ENCODE results near the gene PICK1.

Gene PICK1

DNA sequence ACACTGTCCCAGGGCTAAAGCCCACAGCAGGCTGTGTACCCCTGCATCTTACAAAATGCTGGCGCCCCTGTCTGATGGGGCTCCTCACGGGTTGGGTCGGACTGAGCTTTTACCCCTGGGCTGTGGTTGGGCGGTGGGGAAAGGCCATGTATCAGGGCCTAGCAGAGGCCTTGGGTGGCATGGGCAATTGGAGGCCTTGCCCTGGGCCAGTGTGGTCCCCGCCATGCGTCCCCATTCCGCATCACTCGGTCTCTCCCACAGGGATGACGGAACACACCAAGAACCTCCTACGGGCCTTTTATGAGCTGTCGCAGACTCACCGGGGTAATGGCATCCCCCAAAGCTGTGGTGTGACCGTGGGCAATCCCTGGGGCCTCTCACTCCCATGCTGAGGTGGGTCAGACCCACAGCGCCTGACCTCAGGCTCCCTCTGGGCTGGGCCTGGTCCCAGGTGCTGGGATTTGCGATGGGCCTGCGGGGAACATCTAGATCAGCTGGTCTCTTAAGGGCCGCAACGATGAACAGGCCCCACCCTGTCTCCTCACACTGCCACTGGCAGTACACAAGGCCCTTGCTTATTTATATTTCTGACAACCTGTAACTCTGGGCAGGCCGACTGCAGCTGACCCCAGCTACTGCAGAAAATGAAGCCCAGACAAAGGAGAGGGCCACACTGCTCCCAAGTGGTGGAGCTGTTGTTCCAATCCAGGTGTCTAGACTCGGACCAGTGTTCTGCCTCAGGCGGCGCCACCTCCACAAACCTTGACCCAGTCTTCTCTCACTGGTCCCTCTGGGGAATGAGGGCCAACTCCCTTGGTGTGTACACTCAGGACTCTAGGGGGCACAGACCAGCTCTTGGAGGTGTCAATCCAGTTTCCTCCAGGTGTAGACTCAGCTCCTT is 14.5 kb downstream of the PICK1 start:
- TF ChIP-seq, protein P1, sequence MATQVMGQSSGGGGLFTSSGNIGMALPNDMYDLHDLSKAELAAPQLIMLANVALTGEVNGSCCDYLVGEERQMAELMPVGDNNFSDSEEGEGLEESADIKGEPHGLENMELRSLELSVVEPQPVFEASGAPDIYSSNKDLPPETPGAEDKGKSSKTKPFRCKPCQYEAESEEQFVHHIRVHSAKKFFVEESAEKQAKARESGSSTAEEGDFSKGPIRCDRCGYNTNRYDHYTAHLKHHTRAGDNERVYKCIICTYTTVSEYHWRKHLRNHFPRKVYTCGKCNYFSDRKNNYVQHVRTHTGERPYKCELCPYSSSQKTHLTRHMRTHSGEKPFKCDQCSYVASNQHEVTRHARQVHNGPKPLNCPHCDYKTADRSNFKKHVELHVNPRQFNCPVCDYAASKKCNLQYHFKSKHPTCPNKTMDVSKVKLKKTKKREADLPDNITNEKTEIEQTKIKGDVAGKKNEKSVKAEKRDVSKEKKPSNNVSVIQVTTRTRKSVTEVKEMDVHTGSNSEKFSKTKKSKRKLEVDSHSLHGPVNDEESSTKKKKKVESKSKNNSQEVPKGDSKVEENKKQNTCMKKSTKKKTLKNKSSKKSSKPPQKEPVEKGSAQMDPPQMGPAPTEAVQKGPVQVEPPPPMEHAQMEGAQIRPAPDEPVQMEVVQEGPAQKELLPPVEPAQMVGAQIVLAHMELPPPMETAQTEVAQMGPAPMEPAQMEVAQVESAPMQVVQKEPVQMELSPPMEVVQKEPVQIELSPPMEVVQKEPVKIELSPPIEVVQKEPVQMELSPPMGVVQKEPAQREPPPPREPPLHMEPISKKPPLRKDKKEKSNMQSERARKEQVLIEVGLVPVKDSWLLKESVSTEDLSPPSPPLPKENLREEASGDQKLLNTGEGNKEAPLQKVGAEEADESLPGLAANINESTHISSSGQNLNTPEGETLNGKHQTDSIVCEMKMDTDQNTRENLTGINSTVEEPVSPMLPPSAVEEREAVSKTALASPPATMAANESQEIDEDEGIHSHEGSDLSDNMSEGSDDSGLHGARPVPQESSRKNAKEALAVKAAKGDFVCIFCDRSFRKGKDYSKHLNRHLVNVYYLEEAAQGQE (IDR thresholded peaks at IDR 0.05; ENCODE audit: insufficient read depth in 1 of 2, low read depth in 2 of 2, low read length in 2 of 2) = no peak
- TF ChIP-seq POLR2AphosphoS5 (IDR thresholded peaks at IDR 0.05; ENCODE audit: low read depth, low read length) (no peak), SIN3A (IDR thresholded peaks at IDR 0.05; ENCODE audit: borderline replicate concordance, insufficient read depth, low read length) (no peak), FOXP2 (optimal IDR thresholded peaks at IDR 0.05; ENCODE audit: borderline replicate concordance, extremely low read depth, extremely low read length, insufficient read depth) (no peak)

DNA sequence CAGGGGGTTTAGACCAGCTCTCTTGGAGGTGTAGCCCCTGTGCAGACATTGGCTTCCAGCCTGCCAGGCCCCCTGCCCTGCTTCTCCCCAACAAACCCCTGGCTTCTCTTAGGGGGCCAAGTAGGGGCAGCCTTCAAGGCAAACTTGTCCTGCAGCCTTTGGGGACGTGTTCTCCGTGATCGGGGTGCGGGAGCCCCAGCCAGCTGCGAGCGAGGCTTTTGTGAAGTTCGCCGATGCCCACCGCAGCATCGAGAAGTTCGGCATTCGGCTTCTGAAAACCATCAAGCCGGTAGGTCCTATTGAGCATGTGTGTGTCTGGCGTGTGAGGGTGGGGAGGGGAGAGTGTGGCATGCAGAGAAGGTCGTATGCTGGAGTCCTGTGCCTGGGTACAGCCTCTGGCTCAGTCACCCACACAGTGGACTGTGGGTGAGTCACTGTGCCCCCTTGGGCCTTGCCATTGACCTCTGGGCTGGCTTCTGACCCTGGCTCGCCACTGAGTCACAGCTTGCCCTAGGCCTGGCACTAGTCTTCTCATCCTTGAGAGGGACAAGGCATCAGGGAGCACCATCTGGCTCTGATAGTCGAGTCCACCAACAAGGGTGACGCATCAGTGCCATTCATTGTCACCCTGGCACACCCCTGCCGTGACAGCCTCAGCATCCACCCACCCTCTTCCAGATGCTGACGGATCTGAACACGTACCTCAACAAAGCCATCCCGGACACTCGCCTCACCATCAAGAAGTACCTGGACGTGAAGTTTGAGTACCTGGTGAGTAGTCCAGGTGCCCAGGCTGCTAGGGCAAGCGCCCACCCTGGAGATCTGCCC is 15.3 kb downstream of the PICK1 start:
- TF ChIP-seq SIN3A (IDR thresholded peaks at IDR 0.05; ENCODE audit: borderline replicate concordance, insufficient read depth, low read length) (no peak), TAF1 (IDR thresholded peaks at IDR 0.05; ENCODE audit: borderline replicate concordance, insufficient read depth, low read length) (no peak), POLR2AphosphoS5 (IDR thresholded peaks at IDR 0.05; ENCODE audit: low read depth, low read length) (no peak)
- TF ChIP-seq, protein P1 (IDR thresholded peaks at IDR 0.05; ENCODE audit: insufficient read depth in 1 of 2, low read depth in 2 of 2, low read length in 2 of 2) = no peak

DNA sequence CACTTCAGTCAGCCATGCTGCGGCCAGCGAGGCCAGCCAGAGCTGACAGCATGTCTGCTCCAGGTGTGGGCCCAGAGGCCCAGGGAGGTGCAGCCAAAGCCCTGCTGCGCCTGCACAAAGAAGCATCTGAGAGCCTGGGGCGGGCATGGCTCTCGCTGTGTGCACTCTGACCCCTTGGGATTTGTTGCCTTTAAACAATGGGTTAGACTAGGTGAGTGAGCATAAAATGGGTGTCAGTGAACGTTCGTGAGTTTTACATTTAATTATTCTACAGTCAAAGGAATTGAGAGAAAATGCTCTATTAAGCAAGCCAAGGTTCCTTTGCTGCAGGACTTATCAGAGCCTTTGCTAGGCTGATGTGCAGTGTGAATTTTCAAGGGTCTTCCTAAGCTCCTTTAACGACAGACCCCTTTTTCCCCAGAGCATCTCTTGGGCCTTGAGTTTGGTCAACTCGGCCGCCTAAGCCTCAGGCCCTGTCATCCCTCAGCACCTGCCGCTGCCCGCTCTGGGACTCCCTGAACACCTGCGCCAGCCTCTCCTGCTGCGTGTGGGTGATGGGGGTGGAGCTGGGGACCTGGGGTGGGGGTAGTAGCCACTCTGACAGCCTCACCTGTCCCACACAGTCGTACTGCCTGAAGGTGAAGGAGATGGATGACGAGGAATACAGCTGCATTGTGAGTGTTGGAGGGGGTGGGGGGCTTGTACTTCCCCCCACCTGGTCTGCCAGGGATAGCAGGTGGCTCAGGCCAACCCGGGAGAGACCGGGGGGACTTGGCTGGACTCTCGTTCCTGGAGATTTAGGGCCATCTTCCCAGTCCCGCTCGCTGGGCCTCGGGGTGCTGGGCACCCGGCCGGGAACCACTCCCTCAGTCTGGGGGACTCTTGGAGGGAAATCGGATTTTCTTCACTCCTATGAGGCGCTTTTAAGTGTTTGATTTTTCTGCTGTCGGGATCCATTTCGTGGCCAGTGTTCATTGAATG is 16.2 kb downstream of the PICK1 start:
- TF ChIP-seq, protein P1 (IDR thresholded peaks at IDR 0.05; ENCODE audit: insufficient read depth in 1 of 2, low read depth in 2 of 2, low read length in 2 of 2) = no peak
- TF ChIP-seq POLR2AphosphoS5 (IDR thresholded peaks at IDR 0.05; ENCODE audit: low read depth, low read length) (no peak), FOXP2 (optimal IDR thresholded peaks at IDR 0.05; ENCODE audit: borderline replicate concordance, extremely low read depth, extremely low read length, insufficient read depth) (no peak), TAF1 (IDR thresholded peaks at IDR 0.05; ENCODE audit: borderline replicate concordance, insufficient read depth, low read length) (no peak), SIN3A (IDR thresholded peaks at IDR 0.05; ENCODE audit: borderline replicate concordance, insufficient read depth, low read length) (no peak)

DNA sequence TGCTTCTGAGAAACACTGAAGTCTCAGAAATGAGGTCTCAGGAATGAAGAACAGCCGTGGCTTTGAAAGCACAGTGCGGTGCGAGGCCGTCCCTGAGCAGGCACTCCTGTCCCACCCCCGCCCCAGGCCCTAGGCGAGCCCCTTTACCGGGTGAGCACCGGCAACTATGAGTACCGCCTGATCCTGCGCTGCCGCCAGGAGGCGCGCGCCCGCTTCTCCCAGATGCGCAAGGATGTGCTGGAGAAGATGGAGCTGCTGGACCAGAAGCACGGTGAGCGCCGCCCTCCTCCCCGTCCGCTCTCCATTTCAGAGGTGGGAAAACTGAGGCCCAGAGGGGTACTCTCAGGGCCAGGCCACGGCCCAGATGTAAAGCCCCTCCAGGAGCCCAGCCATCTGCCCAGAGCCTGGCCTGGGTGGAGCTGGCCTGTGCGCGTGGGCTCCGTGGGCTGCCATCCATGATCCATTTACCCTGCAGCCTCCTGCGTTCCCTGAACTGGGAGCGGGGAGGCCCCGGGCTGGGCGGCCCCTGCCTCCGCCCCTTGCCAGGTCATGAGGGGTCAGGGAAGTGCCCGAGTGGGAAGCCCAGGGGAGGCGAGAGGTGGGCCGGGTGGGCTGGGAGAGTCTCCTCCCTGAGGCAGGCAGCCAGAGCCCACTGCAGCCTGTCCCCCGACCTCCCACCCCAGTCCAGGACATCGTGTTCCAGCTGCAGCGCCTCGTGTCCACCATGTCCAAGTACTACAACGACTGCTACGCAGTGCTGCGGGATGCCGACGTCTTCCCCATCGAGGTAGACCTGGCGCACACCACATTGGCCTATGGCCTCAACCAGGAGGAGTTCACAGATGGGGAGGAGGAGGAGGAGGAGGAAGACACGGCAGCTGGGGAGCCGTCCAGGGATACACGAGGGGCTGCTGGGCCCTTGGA is 17.2 kb downstream of the PICK1 start:
- TF ChIP-seq POLR2AphosphoS5 (IDR thresholded peaks at IDR 0.05; ENCODE audit: low read depth, low read length) = no peak
- TF ChIP-seq, protein P1 (IDR thresholded peaks at IDR 0.05; ENCODE audit: insufficient read depth in 1 of 2, low read depth in 2 of 2, low read length in 2 of 2) = no peak
- no peak for TF ChIP-seq TAF1 (IDR thresholded peaks at IDR 0.05; ENCODE audit: borderline replicate concordance, insufficient read depth, low read length)
